Ishikawa (cell line): Measurements from ENCODE around the gene SNRNP48.

Source experiments
- CEBPB ChIP-seq: IDR thresholded peaks from 2 replicates; pipeline ENCODE4 v1.6.1; 2012
- CREB1 ChIP-seq: IDR thresholded peaks from 2 replicates; pipeline ENCODE4 v1.6.1; 2012; ENCODE audit warnings: low read depth
- EGR1 ChIP-seq: IDR thresholded peaks from 2 replicates; pipeline ENCODE4 v1.6.1; 2012
- EP300 ChIP-seq: IDR thresholded peaks from 2 replicates; pipeline ENCODE4 v1.6.1; 2012; ENCODE audit warnings: borderline replicate concordance
- FOXM1 ChIP-seq: IDR thresholded peaks from 2 replicates; pipeline ENCODE4 v1.6.1; 2012; ENCODE audit warnings: low read depth, borderline replicate concordance
- MAX ChIP-seq: IDR thresholded peaks from 2 replicates; pipeline ENCODE4 v1.6.1; 2012
- NFIC ChIP-seq: IDR thresholded peaks from 2 replicates; pipeline ENCODE4 v1.6.1; 2012
- RAD21 ChIP-seq: IDR thresholded peaks from 2 replicates; pipeline ENCODE4 v1.6.1; 2012; ENCODE audit warnings: low read depth
- REST ChIP-seq: IDR thresholded peaks from 2 replicates; pipeline ENCODE4 v1.6.1; 2012; ENCODE audit warnings: low read depth, mild to moderate bottlenecking
- TAF1 ChIP-seq: IDR thresholded peaks from 2 replicates; pipeline ENCODE4 v1.6.1; 2012; ENCODE audit warnings: low read depth, mild to moderate bottlenecking
- TCF12 ChIP-seq: IDR thresholded peaks from 2 replicates; pipeline ENCODE4 v1.6.1; 2012; ENCODE audit warnings: low read depth
- TEAD4 ChIP-seq: IDR thresholded peaks from 2 replicates; pipeline ENCODE4 v1.6.1; 2012
- USF1 ChIP-seq: IDR thresholded peaks from 2 replicates; pipeline ENCODE4 v1.6.1; 2012
- YY1 ChIP-seq: IDR thresholded peaks from 2 replicates; pipeline ENCODE4 v1.6.1; 2012; ENCODE audit warnings: low read depth
- ZBTB7A ChIP-seq: IDR thresholded peaks from 2 replicates; pipeline ENCODE4 v1.6.1; 2012; ENCODE audit warnings: low read depth

SNRNP48 gene

GRCh38 chr6:7546896-7547295, 43.1 kb upstream of the SNRNP48 start:
- TF ChIP-seq EGR1: no peak
- no peak for TF ChIP-seq EP300
- no peak for TF ChIP-seq CREB1
- TF ChIP-seq MAX: no peak
- TF ChIP-seq CEBPB: no peak
- TF ChIP-seq ZBTB7A: no peak
- no peak for TF ChIP-seq TAF1
- no peak for TF ChIP-seq TCF12

- TF ChIP-seq NFIC (no peak), RAD21 (no peak)
These were observed 42.7 kb upstream of the SNRNP48 start for GRCh38 chr6:7547315-7547714.

GRCh38 chr6:7550433-7550801, 39.6 kb upstream of the SNRNP48 start:
- TF ChIP-seq RAD21 (no peak), ZBTB7A (no peak), TCF12 (no peak), TAF1 (no peak), FOXM1 (no peak), CREB1 (no peak), NFIC (no peak), MAX (no peak), USF1 (no peak), CEBPB (no peak)

GRCh38 chr6:7554533-7555275, 35.3 kb upstream of the SNRNP48 start:
- TF ChIP-seq CEBPB (no peak), TAF1 (no peak), YY1 (no peak), EGR1 (no peak), USF1 (no peak), EP300 (no peak), TEAD4 (no peak), REST (no peak), RAD21 (no peak), NFIC (no peak), FOXM1 (no peak)

- TF ChIP-seq RAD21 (no peak), REST (no peak), TEAD4 (no peak), EGR1 (no peak), TCF12 (no peak), USF1 (no peak), YY1 (no peak), NFIC (no peak), ZBTB7A (no peak), TAF1 (no peak), CEBPB (no peak), MAX (no peak), CREB1 (no peak), FOXM1 (no peak), EP300 (no peak)
These were observed 34.3 kb upstream of the SNRNP48 start for GRCh38 chr6:7555671-7556070.
